ENCODE results near the gene JARID2.
"Not testable (repeated sequence)": the region's sequence is repeated elsewhere in the genome, so short reads cannot be mapped to it uniquely, and the experiment has no call there.

The JARID2 gene

DNA sequence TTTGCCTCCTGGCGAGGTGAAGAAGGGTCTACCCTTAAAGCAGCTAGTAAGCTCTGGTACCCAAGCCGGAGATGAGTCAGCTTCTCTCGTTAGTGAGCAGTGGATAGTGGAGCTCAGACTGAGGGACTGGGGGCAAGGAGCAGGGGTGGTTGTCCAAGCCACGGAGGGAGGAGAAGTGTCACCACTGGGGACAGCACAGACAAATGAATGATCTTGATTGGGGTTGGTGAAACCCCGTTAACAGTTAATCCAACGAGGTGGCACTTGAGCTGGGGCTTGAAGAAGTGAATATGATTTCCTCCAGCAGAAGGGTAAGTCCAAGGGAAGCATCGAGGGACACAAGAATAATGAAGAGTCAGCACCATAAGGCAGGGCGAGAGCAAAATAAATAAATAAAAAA lies 43.0 kb downstream of the JARID2 start:
- no peaks in the 10 kb centered on the region for H3F3A ChIP-seq (ENCODE audit: insufficient read depth, low read length)
- H2AFZ ChIP-seq (ENCODE audit: low read length) = no peak overlapping the region
- no peaks in the 10 kb centered on the region for H3K9me2 ChIP-seq (ENCODE audit: low read depth, low read length)
- no peak for TF ChIP-seq EZH2 (IDR thresholded peaks at IDR 0.05; ENCODE audit: borderline replicate concordance, low read length)
- no peak for TF ChIP-seq CTCF (IDR thresholded peaks at IDR 0.05; ENCODE audit: low read length)
- no peak overlapping the region for H3K9ac ChIP-seq (ENCODE audit: low read length)
- no peak overlapping the region for H3K27ac ChIP-seq (ENCODE audit: low read depth, low read length, poor library complexity, severe bottlenecking)
- H3K4me2 ChIP-seq (ENCODE audit: low read length) = no peak overlapping the region
- no peaks in the 10 kb centered on the region for H4K20me1 ChIP-seq (ENCODE audit: insufficient read depth, low read length)
- H3K9me3 ChIP-seq (ENCODE audit: low read length) = 0 out of 2 replicates have a peak, but pooled peaks cover 3% of the 10 kb centered on the region
- H3K79me2 ChIP-seq (ENCODE audit: insufficient read depth, low read length) = no peaks in the 10 kb centered on the region
- H3K4me3 ChIP-seq (ENCODE audit: low read depth, low read length, poor library complexity, severe bottlenecking) = no peak overlapping the region
- H3K27me3 ChIP-seq (ENCODE audit: insufficient read depth, low read length) = no peaks in the 10 kb centered on the region
- H3K36me3 ChIP-seq (ENCODE audit: insufficient read depth, low read length) = no peaks in the 10 kb centered on the region
- no peaks in the 10 kb centered on the region for H3K4me1 ChIP-seq (ENCODE audit: insufficient read depth, low read length, severe bottlenecking)

DNA sequence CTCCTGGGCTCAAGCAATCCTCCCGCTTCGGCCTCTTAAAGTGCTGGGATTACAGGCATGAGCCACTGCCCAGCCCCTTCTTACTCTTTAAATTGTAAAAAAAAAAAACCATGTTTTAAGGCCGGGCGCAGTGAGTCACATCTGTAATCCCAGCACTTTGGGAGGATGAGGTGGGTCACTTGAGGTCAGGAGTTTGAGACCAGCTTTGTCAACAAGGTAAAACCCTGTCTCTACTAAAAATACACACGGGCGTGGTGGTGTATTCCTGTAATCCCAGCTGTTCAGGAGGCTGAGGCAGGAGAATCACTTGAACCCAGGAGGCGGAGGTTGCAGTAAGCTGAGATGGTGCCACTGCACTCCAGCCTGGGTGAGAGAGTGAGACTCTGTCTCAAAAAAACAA lies 43.6 kb downstream of the JARID2 start:
- H3K27me3 ChIP-seq (ENCODE audit: insufficient read depth, low read length); H3K79me2 ChIP-seq (ENCODE audit: insufficient read depth, low read length); H3K4me2 ChIP-seq (ENCODE audit: low read length); H3K27ac ChIP-seq (ENCODE audit: low read depth, low read length, poor library complexity, severe bottlenecking); H2AFZ ChIP-seq (ENCODE audit: low read length); H3K9ac ChIP-seq (ENCODE audit: low read length); H3F3A ChIP-seq (ENCODE audit: insufficient read depth, low read length); H3K36me3 ChIP-seq (ENCODE audit: insufficient read depth, low read length); H4K20me1 ChIP-seq (ENCODE audit: insufficient read depth, low read length); H3K4me1 ChIP-seq (ENCODE audit: insufficient read depth, low read length, severe bottlenecking); H3K9me3 ChIP-seq (ENCODE audit: low read length); H3K9me2 ChIP-seq (ENCODE audit: low read depth, low read length); H3K4me3 ChIP-seq (ENCODE audit: low read depth, low read length, poor library complexity, severe bottlenecking): not testable (repeated sequence)

- no peaks in the 10 kb centered on the region for H3K9me2 ChIP-seq (ENCODE audit: low read depth, low read length)
- no peak overlapping the region for H3K9ac ChIP-seq (ENCODE audit: low read length)
- no peaks in the 10 kb centered on the region for H3K79me2 ChIP-seq (ENCODE audit: insufficient read depth, low read length)
- H4K20me1 ChIP-seq (ENCODE audit: insufficient read depth, low read length) = no peaks in the 10 kb centered on the region
- H3K9me3 ChIP-seq (ENCODE audit: low read length) = 0 out of 2 replicates have a peak, but pooled peaks cover 3% of the 10 kb centered on the region
- H3K4me3 ChIP-seq (ENCODE audit: low read depth, low read length, poor library complexity, severe bottlenecking) = no peak overlapping the region
- H3K27ac ChIP-seq (ENCODE audit: low read depth, low read length, poor library complexity, severe bottlenecking) = no peak overlapping the region
- H3F3A ChIP-seq (ENCODE audit: insufficient read depth, low read length) = no peaks in the 10 kb centered on the region
- H2AFZ ChIP-seq (ENCODE audit: low read length) = no peak overlapping the region
- no peaks in the 10 kb centered on the region for H3K36me3 ChIP-seq (ENCODE audit: insufficient read depth, low read length)
- H3K4me2 ChIP-seq (ENCODE audit: low read length) = no peak overlapping the region
- H3K27me3 ChIP-seq (ENCODE audit: insufficient read depth, low read length) = no peaks in the 10 kb centered on the region
- H3K4me1 ChIP-seq (ENCODE audit: insufficient read depth, low read length, severe bottlenecking) = no peaks in the 10 kb centered on the region
- TF ChIP-seq CTCF (IDR thresholded peaks at IDR 0.05; ENCODE audit: low read length) (no peak), EZH2 (IDR thresholded peaks at IDR 0.05; ENCODE audit: borderline replicate concordance, low read length) (no peak)
These were observed 44.3 kb downstream of the JARID2 start for GRCh38 chr6:15290067-15290680.

Data from OCI-LY1 (cell line).